ENCODE results near the gene C12orf57.

- no peak for TF ChIP-seq CTCF (conservative IDR thresholded peaks at IDR 0.05)
- TF ChIP-seq ZFX (IDR thresholded peaks at IDR 0.05) = no peak
These were observed 8.2 kb upstream of the C12orf57 start for GRCh38 chr12:6935371-6936193.
